CD4-positive, alpha-beta T cell treated with Interleukin-4 for 1 hour (primary cell): ENCODE results near the gene BTG4.
A peak's percentile ranks its signal among the peaks of the same experiment; 100 is the strongest.

ENCODE experiments used
- DNase-seq, 2 donors: peaks; one replicate each; pipeline ENCODE4 v3.0.0-alpha.2; 2020 to 2022

BTG4 gene

DNA sequence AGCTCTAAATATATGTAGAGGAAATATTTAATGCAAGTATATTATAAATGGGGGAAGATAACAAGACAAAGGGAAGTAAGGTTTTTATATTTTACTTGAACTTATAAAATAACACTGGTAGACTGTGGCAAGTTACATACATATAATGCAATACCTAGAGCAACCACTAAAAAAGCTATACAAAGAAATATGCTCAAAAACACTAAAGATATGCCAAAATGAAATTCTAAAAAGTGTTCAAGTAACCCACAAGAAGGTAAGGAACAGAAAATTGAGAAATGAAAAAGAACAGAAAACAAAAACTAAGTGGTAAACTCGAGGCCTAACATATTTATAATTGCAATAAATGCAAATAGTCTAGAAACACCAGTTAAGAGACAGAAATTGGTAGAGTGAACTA, 32.5 kb downstream of the BTG4 start:
- DNase-seq: no peak

DNA sequence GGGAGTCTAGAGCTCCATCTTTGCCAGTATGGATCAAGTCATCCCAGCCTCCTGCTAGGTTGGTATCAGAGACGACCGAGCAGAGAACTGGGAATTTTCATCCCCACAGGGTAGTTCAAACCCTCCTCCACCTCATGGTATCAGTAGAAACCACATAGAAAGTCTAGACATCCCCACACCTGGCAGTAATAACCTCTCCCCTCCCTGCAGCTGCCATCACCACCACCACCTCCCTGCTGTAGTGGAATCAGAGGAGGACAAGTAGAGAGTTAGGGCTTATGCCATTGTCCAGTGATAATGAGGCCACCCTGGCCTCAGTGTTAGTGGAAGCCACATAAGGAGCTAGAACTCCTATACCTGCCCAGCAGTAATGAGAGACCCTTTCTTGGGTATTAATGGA, 34.3 kb downstream of the BTG4 start:
- DNase-seq: no peak

DNA sequence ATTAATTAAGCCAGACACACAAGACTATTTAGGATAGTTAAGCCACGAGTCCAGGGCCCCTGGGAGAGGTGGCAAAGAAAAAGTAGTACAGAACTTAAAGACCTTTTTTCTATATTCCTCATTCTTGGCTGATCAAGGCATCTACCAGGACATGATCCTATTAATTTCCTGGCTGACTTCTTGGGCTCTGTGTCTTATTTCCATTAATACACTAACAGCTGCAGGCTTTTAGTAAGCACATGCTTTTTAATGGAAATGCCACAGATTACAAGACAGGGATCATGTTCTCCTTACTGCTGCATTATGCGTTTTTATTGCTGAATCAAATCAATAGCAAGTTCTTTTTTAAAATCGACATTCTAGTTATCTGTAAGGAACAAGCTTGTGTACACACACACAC, 35.2 kb downstream of the BTG4 start:
- no peak for DNase-seq

DNA sequence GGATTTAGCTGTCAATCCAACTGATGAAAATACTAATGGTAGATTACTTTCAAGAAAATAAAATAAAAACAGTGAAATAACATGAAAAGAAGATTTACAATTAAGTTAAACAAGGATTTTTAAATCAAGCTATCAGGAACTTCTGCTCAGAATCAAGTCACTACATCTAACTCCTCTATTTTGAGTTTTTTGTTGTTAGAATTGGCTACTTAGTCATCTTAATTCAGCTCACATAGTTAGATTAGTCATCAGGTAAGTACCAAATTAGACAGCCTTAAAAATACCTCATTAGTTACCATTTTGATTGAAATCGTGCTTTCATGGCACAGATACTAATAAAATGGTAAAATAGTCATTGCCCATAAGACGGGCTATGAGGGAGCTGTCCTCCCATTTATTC, 35.8 kb downstream of the BTG4 start:
- no peak for DNase-seq

DNA sequence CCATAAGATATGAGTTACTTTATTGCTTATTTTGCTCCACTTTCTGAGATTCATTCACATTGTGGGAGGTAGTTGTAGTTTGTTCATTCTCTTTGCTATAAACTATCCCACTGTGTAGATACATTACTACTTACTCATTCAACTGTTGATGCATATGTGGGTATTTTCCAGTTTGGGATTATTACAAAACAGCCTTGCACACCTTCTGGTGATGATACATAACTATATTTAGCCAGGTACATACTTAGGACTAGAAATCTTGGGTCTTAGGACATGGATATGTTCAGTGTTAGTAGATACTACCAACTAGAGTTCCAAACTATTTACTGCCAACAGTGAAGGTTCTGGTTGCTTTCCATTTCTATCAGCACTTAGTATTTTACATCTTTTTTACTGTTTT, 37.8 kb downstream of the BTG4 start:
- DNase-seq: no peak

DNA sequence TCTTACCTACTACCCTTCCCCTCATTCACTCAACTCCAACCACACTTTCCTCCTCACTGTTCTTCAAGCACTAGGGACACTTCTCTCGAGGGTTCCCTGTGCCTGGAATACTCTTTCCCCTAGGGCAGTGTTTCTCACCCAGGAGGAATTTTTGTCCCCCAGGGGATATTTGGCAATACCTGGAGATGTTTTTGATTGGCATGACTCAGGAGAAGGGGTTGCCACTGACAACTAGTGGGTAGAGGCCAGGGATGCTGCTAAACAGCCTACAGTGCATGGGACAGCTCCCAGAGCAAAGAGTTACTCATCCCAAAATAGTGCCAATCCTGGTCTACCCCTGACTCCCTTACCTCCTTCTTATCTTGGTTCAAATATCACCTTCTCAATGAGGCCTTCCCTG, 40.0 kb downstream of the BTG4 start:
- no peak for DNase-seq

DNA sequence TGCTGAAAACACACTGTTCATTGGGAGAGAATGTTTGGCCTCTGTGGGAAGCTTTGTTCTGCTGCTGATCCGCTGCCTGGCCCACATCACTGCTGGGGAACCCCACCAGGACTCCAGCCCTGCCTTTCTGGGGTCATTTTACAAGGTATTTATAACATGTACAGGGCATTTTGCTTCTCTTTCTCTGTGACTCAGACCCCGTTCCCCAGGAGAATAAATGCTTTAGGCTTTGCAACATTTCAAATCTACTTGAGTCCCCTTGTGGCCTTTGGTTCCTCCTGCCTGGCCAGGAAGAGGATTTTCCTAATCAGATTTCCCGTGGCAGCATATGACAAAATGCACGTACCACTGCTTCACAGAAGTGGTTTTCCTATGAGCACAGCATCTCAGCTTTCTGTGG, 43.0 kb downstream of the BTG4 start:
- DNase-seq: no peak

DNA sequence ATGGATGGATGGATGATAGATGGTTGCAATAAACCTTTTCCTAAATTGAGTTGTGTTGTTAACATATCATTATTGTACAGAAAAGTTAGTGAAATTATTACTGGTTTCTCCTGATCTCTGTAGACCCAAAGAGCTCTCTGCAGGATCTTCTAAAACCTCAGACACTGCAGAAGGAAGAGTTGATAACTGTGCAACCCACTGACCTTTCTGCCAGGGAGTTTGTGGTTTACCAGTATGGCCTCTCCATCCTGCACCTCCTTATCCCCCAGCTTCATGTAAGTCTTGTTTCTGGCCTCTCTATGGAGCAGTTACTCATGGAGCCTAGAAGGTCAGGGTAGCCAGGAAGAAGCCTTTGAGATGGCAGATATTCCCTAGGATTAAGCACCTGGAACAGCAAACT, 45.6 kb downstream of the BTG4 start:
- DNase-seq: no peak

DNA sequence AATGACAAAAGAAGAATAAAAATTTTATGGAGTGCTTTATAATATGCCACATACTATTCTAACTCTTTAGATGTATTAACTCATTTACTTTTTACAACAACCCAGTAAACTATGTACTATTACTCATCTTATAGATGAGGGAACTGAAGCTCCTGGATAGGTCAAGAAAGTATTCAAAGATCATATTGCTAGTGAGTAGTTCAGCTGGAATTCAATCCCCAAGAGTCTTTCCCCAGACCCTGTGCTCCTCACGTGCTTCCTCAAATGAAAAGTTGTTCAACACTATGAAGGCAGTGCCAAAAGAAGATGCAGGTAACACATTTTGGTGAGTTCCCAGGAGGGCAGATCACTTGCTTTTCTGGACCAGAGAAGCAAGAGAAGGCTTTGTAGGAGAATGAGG, 46.8 kb downstream of the BTG4 start:
- DNase-seq: no peak

DNA sequence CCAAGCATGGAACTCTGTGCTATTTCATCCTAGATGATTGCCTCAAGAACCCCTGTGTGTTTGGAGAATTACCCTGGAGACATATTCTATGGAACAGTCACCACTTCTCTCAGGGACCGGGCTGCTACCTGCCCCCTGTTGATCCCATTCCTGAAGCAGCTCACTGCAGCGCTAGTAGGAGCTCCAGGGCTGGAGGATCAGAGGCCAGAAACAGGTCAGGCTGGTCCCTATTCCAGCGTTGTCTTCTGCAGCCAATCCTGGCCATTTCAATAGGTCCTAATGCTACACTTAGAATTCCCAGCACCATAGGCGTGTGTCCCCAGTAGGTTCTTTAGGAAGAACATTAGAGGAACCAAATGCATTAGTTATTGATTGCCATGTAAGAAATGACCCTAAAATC, 48.9 kb downstream of the BTG4 start:
- DNase-seq: no peak

DNA sequence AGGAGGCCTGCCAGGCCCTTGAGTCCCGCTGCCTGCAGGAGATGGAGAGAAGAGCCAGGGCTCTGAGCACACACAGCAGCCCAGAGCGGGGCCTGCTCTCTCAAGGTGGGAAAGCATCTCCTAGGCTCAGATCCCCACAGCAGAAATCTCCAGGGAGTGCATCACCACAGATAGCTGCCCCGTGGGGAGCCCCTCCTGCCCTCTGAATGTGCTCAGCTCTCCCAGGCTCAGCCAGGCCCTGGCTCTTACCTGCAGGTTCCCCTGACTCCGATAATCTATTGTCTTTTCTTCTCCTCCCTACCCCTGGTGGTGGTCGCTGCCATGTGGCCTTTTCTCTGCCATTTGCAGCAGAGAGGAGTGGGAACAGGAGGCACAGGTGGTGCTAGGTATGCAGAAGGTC, 49.9 kb downstream of the BTG4 start:
- no peak for DNase-seq

DNA sequence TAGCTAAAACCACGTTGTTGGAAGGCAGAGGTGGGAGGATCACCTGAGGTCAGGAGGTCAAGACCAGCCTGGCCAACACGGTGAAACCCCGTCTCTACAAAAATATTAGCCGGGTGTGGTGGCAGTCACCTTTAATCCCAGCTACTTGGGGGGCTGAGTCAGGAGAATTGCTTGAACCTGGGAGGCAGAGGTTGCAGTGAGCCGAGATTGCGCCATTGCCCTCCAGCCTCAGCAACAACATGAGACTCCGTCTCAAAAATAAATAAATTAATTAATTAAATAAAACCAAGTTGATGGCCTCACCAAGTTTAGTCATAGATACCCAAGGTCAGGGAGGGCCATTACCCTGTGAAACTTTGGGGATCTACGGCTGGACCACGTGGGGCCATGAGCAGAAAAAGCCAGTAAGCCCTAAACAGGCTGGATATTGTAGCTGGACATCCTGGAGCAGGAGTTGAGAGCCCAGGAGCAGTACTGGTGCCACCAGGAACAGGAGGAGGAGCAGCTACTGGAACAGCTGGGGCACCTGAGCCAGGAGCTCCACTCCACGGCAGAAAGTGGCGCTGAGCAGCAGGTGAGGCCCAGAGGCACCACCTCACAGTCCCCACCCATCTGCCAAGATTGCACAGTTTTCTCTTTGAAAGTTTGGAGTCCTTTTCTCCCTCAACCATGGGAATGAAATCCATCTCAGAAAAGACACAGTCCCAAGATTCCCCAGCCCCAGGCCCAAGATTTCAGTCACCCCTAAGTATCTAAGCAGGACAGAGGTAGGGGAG, 50.5 kb downstream of the BTG4 start:
- DNase-seq: no peak

DNA sequence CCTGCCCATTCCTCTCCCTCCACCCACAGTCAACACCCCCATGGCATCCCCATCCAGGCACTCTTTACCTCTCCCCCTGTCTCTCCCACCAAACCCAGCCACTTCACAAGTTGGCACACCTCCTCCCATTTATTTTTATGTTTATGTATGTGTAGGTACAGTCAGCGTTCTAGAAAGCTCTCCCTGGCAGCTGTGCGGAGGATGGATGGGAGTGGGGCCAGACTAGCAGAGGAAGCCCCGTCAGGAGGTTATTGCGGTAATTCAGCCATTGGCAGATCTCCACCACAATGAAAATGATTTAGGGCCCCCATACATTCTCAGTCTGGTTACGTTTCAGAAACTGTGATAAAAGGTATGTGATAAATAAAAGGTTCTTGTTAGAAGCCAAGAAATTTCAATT, 51.3 kb downstream of the BTG4 start:
- no peak for DNase-seq

DNA sequence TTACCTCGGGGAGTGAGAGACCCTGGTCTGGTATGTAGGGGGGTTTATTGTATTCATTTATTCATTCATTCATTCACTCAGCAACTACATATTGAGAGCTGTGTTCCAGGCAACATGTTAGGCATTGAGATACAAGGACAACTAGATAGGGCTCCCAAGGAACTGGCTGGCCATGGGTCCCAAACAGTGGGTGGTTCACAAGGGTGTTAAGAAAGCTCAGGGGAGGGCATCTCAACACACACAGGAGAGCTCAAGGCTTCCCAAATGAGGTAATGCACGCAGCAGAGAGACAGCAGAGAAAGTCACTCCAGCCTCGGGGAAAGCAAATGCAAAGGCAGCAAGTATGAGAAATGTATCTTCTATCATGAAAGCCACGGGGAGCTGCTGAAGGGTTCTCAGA, 51.8 kb downstream of the BTG4 start:
- DNase-seq: no peak

DNA sequence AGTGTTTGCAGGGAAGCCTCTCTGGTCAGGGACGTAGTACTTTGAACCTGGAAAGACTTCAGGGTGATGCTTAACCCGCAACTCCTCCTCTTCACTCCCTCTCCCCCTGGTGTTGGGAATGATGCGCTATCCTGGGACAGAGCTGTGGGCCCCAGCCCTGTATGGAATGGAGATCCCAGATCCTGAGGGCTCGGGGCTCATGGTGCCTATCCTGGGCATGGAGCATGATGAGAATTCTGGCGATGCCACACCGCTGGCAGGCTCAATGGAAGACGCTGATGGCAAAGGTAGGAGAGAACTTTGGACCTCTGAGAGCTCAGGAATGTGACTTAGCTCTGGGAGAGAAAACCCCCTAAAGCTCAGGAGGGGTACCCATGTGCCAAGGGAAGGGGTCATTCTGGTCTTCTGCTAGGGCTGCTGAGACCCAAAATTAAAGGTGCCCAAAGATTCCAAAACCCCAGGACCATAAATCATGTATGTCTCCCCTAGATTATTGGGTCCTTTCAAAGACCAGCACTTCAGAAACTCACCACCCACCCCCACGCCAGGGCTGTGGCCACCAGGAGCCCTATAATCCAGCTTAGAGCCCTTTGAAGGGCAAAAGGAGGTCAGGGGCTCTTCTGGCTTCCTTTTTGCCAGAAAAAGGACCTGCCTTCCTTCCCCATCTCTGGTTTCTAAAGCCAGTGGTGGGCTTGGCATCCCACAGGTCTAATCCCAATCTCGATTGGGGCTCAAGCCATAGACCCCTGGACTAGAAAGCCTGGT, 52.5 kb downstream of the BTG4 start:
- no peak for DNase-seq

DNA sequence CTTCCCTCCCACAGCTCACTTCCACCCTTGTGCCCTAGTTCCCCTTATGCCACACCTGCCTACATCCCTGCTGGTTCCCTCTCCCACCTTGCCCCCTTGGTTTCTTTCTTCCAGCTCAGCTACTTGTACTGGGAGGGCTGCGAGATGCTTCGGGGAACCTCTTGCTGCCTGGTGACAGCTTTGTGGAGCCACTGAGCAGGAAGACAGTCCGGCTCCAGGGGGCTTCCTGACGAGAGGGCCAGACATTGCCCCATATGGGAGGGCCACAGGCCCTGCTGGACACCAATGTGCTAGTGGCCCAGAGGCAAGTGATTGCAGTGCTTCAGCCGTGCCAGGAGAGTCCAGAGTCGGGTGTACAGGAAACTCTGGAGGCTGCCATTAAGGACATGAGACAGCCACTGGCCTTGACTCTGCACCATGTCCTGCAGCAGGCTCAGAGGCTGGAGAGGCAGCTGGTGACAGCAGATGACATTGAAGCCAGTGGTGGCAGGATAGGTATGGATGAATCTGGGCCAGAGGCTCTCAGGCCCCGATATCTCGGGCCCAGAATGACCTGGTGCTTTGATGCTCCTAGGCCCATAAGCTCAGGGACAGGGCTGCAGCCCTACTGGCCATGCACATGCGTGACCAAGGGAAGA, 54.3 kb downstream of the BTG4 start:
- no peak for DNase-seq

DNA sequence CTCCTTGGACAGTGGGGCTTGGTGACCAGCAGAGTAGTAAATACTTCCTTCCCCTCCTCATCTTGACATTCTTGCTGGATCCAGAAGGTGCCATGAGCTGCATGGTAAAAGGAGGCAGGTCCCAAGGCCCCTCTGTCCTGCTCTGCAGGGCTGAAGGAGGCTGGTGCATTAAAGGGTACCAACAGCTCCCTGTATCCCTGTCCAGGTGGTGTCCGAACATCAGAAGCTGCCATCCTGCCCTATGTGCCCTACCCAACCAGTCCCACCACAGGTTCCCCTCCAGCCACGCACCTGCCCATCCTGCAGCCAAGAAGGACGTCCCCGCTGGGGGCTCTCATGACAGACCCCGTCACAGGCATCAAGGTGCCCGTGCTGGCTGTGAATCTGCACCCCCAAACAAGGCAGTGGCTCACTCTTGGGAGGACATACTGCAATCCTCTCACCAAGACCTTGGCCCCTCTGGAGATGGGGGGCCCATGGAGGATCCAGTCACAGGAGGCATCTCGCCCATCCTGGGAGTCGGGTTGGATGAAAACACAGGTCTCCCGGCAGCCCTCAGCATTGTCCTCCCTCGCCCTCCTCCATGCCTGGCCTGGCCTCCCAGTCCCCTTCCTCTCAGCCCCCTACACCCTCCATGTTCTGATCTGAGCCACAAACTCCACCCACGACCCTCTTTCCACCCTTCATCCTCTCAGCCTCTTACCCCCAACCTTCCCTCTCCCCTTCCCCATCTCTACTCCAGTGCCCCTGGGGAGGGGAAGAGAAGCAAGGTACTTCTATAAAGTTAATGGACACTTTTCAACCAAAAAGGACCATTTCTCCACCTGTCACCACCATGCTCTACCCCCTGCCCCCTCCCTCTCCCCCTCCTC, 55.1 kb downstream of the BTG4 start:
- DNase-seq: no peak

DNA sequence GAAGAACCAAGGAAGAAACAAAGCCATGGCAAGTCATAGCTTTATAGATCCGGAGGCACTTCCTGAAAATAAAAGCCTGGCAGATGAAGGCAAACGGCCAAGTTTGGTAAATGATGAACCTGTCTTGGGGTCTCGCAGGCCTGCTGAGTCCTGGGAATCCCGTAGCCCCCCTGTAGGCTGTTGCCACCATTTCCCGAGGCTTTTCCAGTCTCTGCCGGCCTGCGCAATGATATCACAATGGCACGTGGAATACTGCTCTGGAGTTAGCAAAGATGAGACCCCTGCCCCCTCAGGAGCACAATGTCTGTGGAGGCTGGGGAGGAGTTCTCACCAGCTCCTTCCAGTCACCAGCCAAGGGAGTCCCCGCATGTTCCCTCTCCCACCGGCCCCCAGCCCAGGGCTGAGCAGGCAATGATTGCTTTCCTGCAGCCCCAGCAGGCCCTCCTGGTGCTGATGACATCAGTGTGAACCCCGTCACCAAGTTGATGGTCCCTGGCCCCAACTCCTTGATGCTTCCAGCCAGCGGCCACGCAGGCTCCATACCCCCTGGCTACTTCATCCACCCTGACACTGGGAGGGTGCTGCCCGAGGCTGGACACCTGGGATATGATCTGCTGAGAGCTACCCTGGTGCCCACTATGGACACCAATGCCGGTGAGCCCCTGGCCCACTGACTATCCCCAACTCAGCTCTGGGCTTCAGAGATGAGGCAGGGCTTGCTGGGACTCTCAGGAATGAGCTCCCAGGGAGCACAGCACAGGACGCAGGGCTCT, 55.9 kb downstream of the BTG4 start:
- no peak for DNase-seq

DNA sequence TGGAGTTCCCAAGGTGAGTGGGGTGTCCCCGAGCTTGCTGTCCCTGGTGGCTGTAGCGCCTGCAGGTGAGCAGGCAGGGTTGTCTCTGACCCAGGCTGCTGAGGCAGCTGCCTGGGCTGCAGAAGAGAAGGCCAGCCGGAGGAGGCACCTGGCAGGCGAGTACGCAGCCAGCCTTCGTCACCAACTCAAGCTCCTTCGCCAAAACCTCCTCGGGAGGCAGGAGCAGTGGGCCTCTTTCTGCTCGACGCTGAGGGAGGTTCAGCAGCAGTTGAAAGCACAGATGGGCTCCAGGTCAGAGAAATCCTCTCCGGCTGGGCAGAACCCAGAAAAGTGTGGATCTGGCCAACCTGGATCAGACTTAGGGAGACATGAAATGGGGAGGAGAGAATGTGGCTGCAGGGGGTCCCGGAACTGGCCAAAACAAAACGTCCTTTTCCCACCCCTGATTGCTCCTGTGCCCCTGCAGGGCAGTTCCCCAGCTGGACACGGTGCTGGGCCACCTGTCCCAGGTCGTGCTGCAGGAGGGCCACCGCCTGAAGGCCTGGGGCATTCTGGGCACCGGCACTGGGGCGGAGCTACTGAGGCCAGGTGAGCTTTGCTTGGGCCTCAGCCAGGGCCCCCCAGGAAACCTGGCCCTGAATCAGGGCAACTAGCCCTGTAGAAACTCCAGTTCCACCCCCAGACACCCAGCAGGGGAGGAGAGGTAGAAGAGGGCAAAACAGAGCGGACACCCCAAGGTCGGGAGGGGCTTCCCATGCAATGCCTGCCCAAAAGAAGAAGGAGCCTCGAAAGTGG, 56.7 kb downstream of the BTG4 start:
- DNase-seq: no peak

DNA sequence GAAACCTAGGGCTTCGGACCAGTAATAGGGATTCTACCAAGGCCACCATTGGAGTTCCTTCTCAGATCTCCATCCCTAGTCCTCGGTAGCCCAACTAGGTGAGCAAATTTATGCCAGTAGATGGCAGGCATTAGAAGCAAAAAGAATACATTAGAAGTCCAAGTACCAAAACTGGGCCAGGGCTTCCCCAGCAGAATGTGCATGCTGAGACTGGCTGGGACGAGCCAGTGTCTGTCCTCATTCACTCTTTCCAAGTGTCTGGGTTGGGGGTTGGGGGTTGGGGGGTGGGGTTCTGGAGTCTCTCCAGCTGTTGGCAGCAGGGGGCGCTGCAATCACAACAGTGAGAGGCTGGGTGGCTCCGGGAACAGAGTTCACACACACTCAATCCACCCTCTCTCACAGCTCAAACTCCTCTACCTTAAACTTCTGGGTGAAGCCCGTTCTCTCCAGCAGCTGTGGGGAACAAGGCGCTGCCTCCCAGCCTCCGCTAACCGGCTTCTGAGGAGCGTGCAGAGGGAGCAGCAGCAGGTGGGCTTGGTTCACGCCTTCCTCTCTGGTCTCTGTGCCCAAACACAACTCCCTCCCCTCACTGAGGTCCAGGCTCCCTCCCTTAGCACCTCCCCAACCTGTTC, 57.5 kb downstream of the BTG4 start:
- DNase-seq: peak in 1 of 2 donors; percentile 17
